Neural progenitor cell (in vitro differentiated cells): ENCODE measurements around the gene STUB1. TPM values are rescaled to one million over a fixed set of nuclear protein-coding genes. Genes with fewer than 3 reads are reported as not detected.

ENCODE experiments used
- DNase-seq: peaks from one replicate; pipeline ENCODE4 v3.0.0-alpha.2; 2016; ENCODE audit warnings: low spot score
- H2AFZ ChIP-seq: fragments of 200-600 bp; sonication (generic); replicated peaks from 2 replicates; pipeline ENCODE4 v1.6.1; 2016; ENCODE audit warnings: antibody characterized with exemption
- H3F3A ChIP-seq: fragments of 200-600 bp; sonication (generic); 2 replicates; pipeline ENCODE4 v1.6.1; 2016; ENCODE audit warnings: antibody characterized with exemption, low read depth
- H3K27ac ChIP-seq: fragments of 200-600 bp; sonication (generic); 2 replicates; pipeline ENCODE4 v1.5.1; 2016; ENCODE audit warnings: mild to moderate bottlenecking
- H3K27me3 ChIP-seq: fragments of 200-600 bp; sonication (generic); 2 replicates; pipeline ENCODE4 v1.6.1; 2016; ENCODE audit warnings: mild to moderate bottlenecking, moderate library complexity
- H3K36me3 ChIP-seq: fragments of 200-600 bp; sonication (generic); 2 replicates; pipeline ENCODE4 v1.5.1; 2016
- H3K4me1 ChIP-seq: fragments of 200-600 bp; sonication (generic); 2 replicates; pipeline ENCODE4 v1.6.1; 2016; ENCODE audit warnings: mixed run types
- H3K4me2 ChIP-seq: fragments of 200-600 bp; sonication (generic); 2 replicates; pipeline ENCODE4 v1.6.1; 2016
- H3K4me3 ChIP-seq: fragments of 200-600 bp; sonication (generic); 2 replicates; pipeline ENCODE4 v1.5.1; 2016
- H3K79me2 ChIP-seq: fragments of 200-600 bp; sonication (generic); 2 replicates; pipeline ENCODE4 v1.6.1; 2016; ENCODE audit warnings: low read depth
- H3K9ac ChIP-seq: fragments of 200-600 bp; sonication (generic); 2 replicates; pipeline ENCODE4 v1.6.1; 2016
- H3K9me3 ChIP-seq: fragments of 200-600 bp; sonication (generic); 2 replicates; pipeline ENCODE4 v1.5.1; 2016; ENCODE audit warnings: low read depth
- H4K20me1 ChIP-seq: fragments of 200-600 bp; sonication (generic); 2 replicates; pipeline ENCODE4 v1.6.1; 2016; ENCODE audit warnings: low read depth
- H3K27ac Mint-ChIP-seq: 3 replicates; pipeline ENCODE4 v1.8.0; 2021; ENCODE audit warnings: mixed read lengths
- H3K27me3 Mint-ChIP-seq: 2 replicates; pipeline ENCODE4 v1.8.0; 2022; ENCODE audit warnings: low read depth, mild to moderate bottlenecking, inconsistent platforms, moderate library complexity, mixed read lengths; ENCODE audit not compliant: insufficient read depth
- H3K36me3 Mint-ChIP-seq: 3 replicates; pipeline ENCODE4 v1.8.0; 2021; ENCODE audit warnings: mixed read lengths
- H3K4me1 Mint-ChIP-seq: 3 replicates; pipeline ENCODE4 v1.8.0; 2021; ENCODE audit warnings: mixed read lengths
- H3K4me3 Mint-ChIP-seq: 3 replicates; pipeline ENCODE4 v1.8.0; 2021; ENCODE audit warnings: mild to moderate bottlenecking, moderate library complexity, mixed read lengths
- H3K9me3 Mint-ChIP-seq: 3 replicates; pipeline ENCODE4 v1.8.0; 2020; ENCODE audit warnings: mixed read lengths
- EZH2 ChIP-seq: fragments of 200-600 bp; sonication (generic); IDR thresholded peaks from 2 replicates; pipeline ENCODE4 v1.6.1; 2017; ENCODE audit warnings: antibody characterized with exemption, mild to moderate bottlenecking, moderate library complexity
- EZH2phosphoT487 ChIP-seq: fragments of 200-600 bp; sonication (generic); IDR thresholded peaks from 2 replicates; pipeline ENCODE4 v1.6.1; 2017; ENCODE audit warnings: antibody characterized with exemption
- total RNA-seq: library from RNA; depleted of rRNA; stranded (reverse); fragments of >200 nt; gene quantifications from 2 replicates; pipeline ENCODE4 v1.2.3, GENCODE V29; 2015; ENCODE audit warnings: low replicate concordance
- TF ChIP-seq, protein P1 (sequence below): fragments of 200-600 bp; sonication (generic); IDR thresholded peaks from 2 replicates; pipeline ENCODE4 v1.5.1; 2017; ENCODE audit warnings: antibody characterized with exemption, mild to moderate bottlenecking

The STUB1 gene
- total RNA-seq, 1 donor from 2014 or later, result 27.0 TPM

DNA sequence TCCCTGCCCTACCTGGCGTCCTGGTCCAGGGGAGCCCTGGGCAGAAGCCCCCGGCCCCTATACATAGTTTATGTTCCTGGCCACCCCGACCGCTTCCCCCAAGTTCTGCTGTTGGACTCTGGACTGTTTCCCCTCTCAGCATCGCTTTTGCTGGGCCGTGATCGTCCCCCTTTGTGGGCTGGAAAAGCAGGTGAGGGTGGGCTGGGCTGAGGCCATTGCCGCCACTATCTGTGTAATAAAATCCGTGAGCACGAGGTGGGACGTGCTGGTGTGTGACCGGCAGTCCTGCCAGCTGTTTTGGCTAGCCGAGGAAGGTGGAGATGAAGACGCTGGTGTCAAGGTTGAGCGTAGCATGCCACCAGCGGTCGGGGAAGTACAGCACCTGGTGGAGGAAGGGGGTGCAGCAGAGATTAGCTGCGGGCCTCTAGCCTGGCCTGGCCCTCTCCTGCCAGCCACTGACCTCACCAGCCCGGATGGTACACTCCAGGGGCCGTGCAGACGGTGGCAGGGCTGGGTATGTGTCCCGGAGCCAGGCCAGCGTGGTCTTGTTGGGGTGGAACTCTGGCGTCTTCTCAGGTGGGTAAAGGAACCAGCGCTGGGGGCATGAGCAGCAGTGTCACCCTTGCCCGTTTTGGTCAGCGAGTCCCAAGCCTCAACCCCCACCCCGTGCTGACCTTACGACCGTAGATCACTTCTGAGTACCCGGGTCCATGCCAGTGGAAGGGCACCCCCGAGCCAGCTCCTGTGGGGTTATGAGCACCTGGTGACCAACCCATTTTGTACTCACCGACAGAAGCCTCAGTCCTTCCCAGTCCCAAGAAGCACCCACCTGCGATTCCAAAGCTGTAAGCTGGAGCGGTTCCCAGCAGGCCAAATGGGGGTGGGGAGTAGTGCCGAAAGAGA, 2.5 kb downstream of the STUB1 start:
- peaks cover 34% of the 10 kb centered on the region for H4K20me1 ChIP-seq
- Mint-ChIP-seq H3K36me3 (peaks cover 3% of the 10 kb centered on the region), H3K9me3 (no peaks in the 10 kb centered on the region), H3K27ac (no peak overlapping the region), H3K4me1 (peaks cover 25% of the 10 kb centered on the region), H3K4me3 (peak overlapping the region; percentile 82), H3K27me3 (peaks cover 9% of the 10 kb centered on the region)
- no peaks in the 10 kb centered on the region for H3K27me3 ChIP-seq
- TF ChIP-seq EZH2phosphoT487, result no peak
- no peak for TF ChIP-seq EZH2
- TF ChIP-seq, protein P1, sequence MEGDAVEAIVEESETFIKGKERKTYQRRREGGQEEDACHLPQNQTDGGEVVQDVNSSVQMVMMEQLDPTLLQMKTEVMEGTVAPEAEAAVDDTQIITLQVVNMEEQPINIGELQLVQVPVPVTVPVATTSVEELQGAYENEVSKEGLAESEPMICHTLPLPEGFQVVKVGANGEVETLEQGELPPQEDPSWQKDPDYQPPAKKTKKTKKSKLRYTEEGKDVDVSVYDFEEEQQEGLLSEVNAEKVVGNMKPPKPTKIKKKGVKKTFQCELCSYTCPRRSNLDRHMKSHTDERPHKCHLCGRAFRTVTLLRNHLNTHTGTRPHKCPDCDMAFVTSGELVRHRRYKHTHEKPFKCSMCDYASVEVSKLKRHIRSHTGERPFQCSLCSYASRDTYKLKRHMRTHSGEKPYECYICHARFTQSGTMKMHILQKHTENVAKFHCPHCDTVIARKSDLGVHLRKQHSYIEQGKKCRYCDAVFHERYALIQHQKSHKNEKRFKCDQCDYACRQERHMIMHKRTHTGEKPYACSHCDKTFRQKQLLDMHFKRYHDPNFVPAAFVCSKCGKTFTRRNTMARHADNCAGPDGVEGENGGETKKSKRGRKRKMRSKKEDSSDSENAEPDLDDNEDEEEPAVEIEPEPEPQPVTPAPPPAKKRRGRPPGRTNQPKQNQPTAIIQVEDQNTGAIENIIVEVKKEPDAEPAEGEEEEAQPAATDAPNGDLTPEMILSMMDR, result no peak
- no peak overlapping the region for H3K9ac ChIP-seq
- no peak overlapping the region for H3K27ac ChIP-seq
- H3K36me3 ChIP-seq, result peaks cover 2% of the 10 kb centered on the region
- peaks cover 14% of the 10 kb centered on the region for H3K4me1 ChIP-seq
- peaks cover 33% of the 10 kb centered on the region for H3K79me2 ChIP-seq
- DNase-seq, result no peak
- no peak overlapping the region for H2AFZ ChIP-seq
- H3K9me3 ChIP-seq, result no peaks in the 10 kb centered on the region
- H3K4me2 ChIP-seq, result peak overlapping the region; percentile 87
- H3F3A ChIP-seq, result peaks cover 58% of the 10 kb centered on the region
- peak overlapping the region; percentile 55 for H3K4me3 ChIP-seq

DNA sequence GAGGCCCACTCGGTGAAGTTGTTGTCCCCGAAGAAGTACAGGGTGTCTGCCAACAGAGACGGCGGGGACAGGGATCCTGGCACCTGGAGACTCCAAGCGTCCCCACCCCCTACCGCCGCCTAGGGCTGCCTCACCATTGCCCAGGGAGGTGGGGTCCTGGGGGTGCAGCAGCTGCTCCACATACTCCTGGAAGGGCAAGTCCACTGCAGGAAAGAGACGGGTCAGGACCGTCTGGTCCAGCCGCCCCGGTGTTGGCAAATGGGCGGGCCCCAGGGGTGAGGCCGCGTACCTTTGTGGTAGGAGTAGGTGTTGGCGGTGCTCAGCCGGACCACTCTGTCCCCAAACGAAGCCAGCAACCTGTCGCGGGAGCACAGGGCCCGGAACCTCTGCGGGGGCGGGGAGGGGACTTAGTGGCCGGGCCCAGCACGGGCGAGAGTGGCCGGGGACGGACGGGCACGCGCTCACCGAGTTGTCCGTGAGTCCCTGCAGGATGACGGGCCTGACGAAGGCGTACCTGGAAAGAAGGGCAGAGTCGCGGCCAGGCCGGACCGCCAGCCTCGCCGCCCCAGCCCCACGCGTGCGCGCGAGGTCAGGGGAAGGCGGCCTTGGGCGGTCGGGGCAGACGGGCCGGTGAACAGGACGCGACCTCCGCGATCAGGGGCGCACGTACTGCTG, 3.3 kb downstream of the STUB1 start:
- Histone ChIP-seq H3F3A (peaks cover 57% of the 10 kb centered on the region), H3K79me2 (peaks cover 34% of the 10 kb centered on the region), H3K27ac (no peak overlapping the region), H3K27me3 (no peaks in the 10 kb centered on the region), H3K9me3 (no peaks in the 10 kb centered on the region), H2AFZ (no peak overlapping the region), H3K9ac (no peak overlapping the region), H3K4me2 (peak overlapping the region; percentile 87), H3K4me3 (peak overlapping the region; percentile 55), H3K4me1 (peaks cover 14% of the 10 kb centered on the region), H4K20me1 (peaks cover 34% of the 10 kb centered on the region), H3K36me3 (peaks cover 2% of the 10 kb centered on the region)
- Mint-ChIP-seq H3K9me3 (no peaks in the 10 kb centered on the region), H3K27ac (no peak overlapping the region), H3K27me3 (peaks cover 10% of the 10 kb centered on the region), H3K36me3 (peaks cover 3% of the 10 kb centered on the region), H3K4me1 (peaks cover 25% of the 10 kb centered on the region), H3K4me3 (peak overlapping the region; percentile 82)
- no peak for TF ChIP-seq EZH2
- TF ChIP-seq, protein P1, result no peak
- TF ChIP-seq EZH2phosphoT487, result no peak
- DNase-seq, result peak; percentile 33

DNA sequence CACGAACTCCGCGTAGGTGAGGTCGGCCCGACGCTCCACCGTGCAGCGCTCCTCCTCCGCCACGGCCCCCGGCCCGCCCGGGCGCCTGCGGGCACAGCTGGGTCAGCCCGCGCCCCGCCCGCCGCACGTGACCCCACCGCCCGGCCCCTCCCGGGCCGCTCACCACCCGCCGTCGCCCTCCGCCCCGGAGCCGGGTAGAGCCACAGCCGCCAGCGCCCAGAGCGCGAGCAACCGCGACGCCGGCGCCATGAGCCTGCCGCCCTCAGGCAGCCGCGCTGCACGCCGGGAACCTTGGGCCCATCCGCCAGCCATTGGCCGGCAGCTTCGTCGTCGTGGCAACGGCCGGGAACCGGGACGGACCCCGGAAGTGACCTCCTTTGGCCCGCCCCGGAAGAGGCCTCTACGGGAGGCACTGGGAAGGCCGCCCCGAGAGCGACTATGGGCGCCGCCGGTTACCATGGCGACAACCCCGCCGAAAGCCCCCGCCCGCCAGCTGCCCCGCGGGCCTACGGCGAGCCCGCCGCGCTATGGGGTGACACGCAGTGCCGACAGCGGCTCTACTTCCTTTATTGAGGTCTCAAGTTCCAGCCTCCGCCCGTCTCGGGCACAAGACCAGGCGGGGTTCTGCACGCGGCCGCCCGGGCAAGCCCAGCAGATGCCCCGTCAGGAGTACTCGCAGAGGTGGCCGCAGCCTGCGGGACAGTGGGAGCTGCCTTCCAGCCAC, 4.0 kb downstream of the STUB1 start, which contains the start of gene JMJD8:
JMJD8 (minus strand) TSS at position 264 of the 724 bp plus-strand sequence; CDS start at position 249, 15 bp downstream.
- DNase-seq, result peak; percentile 97
- H3K4me1 ChIP-seq, result peaks cover 14% of the 10 kb centered on the region
- no peaks in the 10 kb centered on the region for H3K27me3 ChIP-seq
- H3K79me2 ChIP-seq, result peaks cover 41% of the 10 kb centered on the region
- H3K9me3 ChIP-seq, result no peaks in the 10 kb centered on the region
- H2AFZ ChIP-seq, result no peak within 1 kb of the TSS
- Mint-ChIP-seq H3K36me3 (peaks cover 3% of the 10 kb centered on the region), H3K4me1 (peaks cover 26% of the 10 kb centered on the region), H3K4me3 (peak within 1 kb of the TSS; percentile 82), H3K9me3 (no peaks in the 10 kb centered on the region), H3K27me3 (peaks cover 10% of the 10 kb centered on the region), H3K27ac (no peak within 1 kb of the TSS)
- H3K4me3 ChIP-seq, result peak within 1 kb of the TSS; percentile 55
- TF ChIP-seq, protein P1, result no peak
- no peak for TF ChIP-seq EZH2
- TF ChIP-seq EZH2phosphoT487, result no peak
- peaks cover 2% of the 10 kb centered on the region for H3K36me3 ChIP-seq
- H4K20me1 ChIP-seq, result peaks cover 34% of the 10 kb centered on the region
- no peak within 1 kb of the TSS for H3K9ac ChIP-seq
- peak within 1 kb of the TSS; percentile 87 for H3K4me2 ChIP-seq
- no peak within 1 kb of the TSS for H3K27ac ChIP-seq
- peaks cover 50% of the 10 kb centered on the region for H3F3A ChIP-seq
